SU-DHL-6 (cell line): ENCODE measurements around the gene TNFAIP8.

ENCODE experiments used
- H2AFZ ChIP-seq: fragments of 200-600 bp; sonication (generic); 2 replicates; pipeline ENCODE4 v1.6.1; 2014; ENCODE audit warnings: low read depth, mild to moderate bottlenecking, moderate library complexity, mixed read lengths, antibody characterized with exemption, low read length; ENCODE audit not compliant: severe bottlenecking
- H3F3A ChIP-seq: fragments of 200-600 bp; shearing (Covaris generic); 2 replicates; pipeline ENCODE4 v1.6.0; 2016; ENCODE audit warnings: antibody characterized with exemption, mild to moderate bottlenecking; ENCODE audit not compliant: insufficient read depth
- H3K27ac ChIP-seq: fragments of 200-600 bp; sonication (generic); 2 replicates; pipeline ENCODE4 v1.5.1; 2016; ENCODE audit warnings: low read depth, mild to moderate bottlenecking, low read length, moderate library complexity, mixed read lengths
- H3K27me3 ChIP-seq: fragments of 200-600 bp; sonication (generic), shearing (Covaris generic); 2 replicates; pipeline ENCODE4 v1.6.0; 2014; ENCODE audit warnings: mild to moderate bottlenecking, low read length
- H3K36me3 ChIP-seq: fragments of 200-600 bp; sonication (generic); 2 replicates; pipeline ENCODE4 v1.6.1; 2014; ENCODE audit warnings: mild to moderate bottlenecking, low read length, mixed read lengths
- H3K4me2 ChIP-seq: fragments of 300-600, 200-600 bp; shearing (Covaris generic), sonication (generic); 2 replicates; pipeline ENCODE4 v1.6.0; 2014; ENCODE audit warnings: low read length, low read depth, mild to moderate bottlenecking; ENCODE audit not compliant: poor library complexity, severe bottlenecking
- H3K4me3 ChIP-seq: fragments of 200-600 bp; sonication (generic); 2 replicates; pipeline ENCODE4 v1.5.1; 2014; ENCODE audit warnings: antibody characterized with exemption, low read length, mild to moderate bottlenecking, mixed read lengths; ENCODE audit not compliant: insufficient read depth, poor library complexity, severe bottlenecking
- H3K79me2 ChIP-seq: fragments of 200-600 bp; sonication (generic); 2 replicates; pipeline ENCODE4 v1.6.1; 2014; ENCODE audit warnings: mild to moderate bottlenecking, low read length, moderate library complexity; ENCODE audit not compliant: insufficient read depth
- H3K9ac ChIP-seq: fragments of 200-600 bp; sonication (generic); 2 replicates; pipeline ENCODE4 v1.7.0; 2014; ENCODE audit warnings: mild to moderate bottlenecking, low read length
- H3K9me2 ChIP-seq: fragments of 200-600 bp; sonication (generic); replicated peaks from 2 replicates; pipeline ENCODE4 v1.6.1; 2014; ENCODE audit warnings: low read length; ENCODE audit not compliant: insufficient read depth
- H3K9me3 ChIP-seq: fragments of 200-600 bp; sonication (generic); 2 replicates; pipeline ENCODE4 v1.6.1; 2014; ENCODE audit warnings: low read length, mixed read lengths; ENCODE audit not compliant: insufficient read depth
- H4K20me1 ChIP-seq: fragments of 200-600 bp; sonication (generic); 2 replicates; pipeline ENCODE4 v1.6.1; 2014; ENCODE audit warnings: low read depth, mild to moderate bottlenecking, antibody characterized with exemption, low read length, moderate library complexity, mixed read lengths
- EZH2phosphoT487 ChIP-seq: fragments of 200-600 bp; sonication (generic), shearing (Covaris generic); conservative IDR thresholded peaks from 2 replicates; pipeline ENCODE4 v1.6.1; 2018; ENCODE audit warnings: mild to moderate bottlenecking, antibody characterized with exemption, low read length, moderate library complexity, mixed read lengths
- TF ChIP-seq, protein P1 (sequence below): fragments of 200-600 bp; sonication (generic); IDR thresholded peaks from one replicate; pipeline ENCODE4 v1.5.1; 2017; ENCODE audit warnings: antibody characterized with exemption, mild to moderate bottlenecking, low read length, moderate library complexity; ENCODE audit not compliant: insufficient read depth, poor library complexity, severe bottlenecking

TNFAIP8 gene

DNA sequence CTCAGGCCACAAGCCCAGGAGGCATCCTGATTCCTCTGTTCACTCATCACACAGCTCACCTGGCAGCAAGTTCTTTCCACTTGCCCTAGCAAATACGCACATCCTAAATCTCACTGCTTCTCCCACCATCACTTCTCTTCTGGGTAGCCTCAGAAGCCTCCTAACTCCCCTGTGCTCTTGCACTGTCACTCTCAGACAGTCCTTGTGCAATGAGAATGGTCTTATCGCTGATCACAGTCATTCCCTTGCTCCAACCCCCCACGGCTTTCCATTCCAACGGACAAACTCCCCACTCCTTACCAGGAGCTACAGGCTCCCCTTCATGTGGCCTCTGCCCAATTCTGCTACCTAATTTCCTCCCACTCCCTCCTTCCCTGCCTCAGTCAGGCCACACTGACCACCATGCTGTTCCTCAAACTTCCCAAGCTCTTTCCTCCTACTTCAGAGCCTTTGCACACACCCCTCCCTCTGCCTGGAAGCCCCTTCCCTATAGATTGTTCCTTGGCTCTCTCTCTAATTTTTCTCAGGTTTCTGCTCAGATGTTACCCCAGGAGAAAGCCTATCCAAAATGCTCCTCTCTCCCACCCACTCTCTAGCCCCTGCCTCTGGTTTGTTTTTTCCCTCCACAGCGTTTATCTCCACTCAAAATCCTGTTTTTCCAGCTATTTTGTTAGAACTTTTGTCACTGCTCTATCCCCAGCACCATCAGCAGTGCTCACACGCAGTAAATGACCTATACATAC, 34.1 kb upstream of the TNFAIP8 start:
- TF ChIP-seq, protein P1, sequence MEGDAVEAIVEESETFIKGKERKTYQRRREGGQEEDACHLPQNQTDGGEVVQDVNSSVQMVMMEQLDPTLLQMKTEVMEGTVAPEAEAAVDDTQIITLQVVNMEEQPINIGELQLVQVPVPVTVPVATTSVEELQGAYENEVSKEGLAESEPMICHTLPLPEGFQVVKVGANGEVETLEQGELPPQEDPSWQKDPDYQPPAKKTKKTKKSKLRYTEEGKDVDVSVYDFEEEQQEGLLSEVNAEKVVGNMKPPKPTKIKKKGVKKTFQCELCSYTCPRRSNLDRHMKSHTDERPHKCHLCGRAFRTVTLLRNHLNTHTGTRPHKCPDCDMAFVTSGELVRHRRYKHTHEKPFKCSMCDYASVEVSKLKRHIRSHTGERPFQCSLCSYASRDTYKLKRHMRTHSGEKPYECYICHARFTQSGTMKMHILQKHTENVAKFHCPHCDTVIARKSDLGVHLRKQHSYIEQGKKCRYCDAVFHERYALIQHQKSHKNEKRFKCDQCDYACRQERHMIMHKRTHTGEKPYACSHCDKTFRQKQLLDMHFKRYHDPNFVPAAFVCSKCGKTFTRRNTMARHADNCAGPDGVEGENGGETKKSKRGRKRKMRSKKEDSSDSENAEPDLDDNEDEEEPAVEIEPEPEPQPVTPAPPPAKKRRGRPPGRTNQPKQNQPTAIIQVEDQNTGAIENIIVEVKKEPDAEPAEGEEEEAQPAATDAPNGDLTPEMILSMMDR, result no peak
- H3K79me2 ChIP-seq, result peaks cover 90% of the 10 kb centered on the region

DNA sequence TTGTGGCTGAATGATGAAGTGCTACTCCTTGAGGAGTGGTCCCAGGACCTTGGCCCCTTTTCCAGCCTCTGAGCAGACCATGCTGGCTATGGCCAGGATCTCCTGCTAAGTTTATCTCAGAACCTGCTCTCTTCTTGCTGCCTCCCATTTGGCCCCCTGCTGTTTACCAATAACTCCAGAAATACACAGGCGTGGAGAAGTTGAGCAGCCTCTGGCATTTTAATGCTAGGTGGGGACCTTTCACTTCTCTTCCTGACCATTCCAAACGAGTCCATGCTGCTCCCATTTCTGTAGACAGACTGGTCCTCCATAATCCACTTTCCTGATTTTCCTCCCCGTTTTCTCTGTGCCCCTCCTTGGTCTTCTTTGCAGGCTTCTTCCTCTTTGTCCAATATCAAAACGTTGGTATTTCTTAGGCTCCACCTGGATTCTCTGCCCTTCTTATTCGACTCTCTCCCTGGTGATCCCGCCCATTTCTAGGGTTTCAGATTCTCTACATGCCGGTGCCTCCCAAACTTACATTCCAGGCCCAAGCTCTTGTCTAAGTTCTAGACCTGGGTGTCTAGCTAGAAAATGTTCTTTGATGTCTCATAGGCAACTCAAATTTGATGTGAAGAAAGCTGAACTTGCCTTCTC, 33.4 kb upstream of the TNFAIP8 start:
- Histone ChIP-seq H3K79me2 (peaks cover 91% of the 10 kb centered on the region), H4K20me1 (0 out of 2 replicates have a peak, but pooled peaks cover 3% of the 10 kb centered on the region), H3K36me3 (no peaks in the 10 kb centered on the region), H3K9me2 (no peaks in the 10 kb centered on the region), H2AFZ (no peak overlapping the region), H3K9me3 (no peaks in the 10 kb centered on the region), H3K27me3 (no peaks in the 10 kb centered on the region), H3F3A (no peaks in the 10 kb centered on the region), H3K27ac (no peak overlapping the region), H3K9ac (no peak overlapping the region), H3K4me3 (no peak overlapping the region), H3K4me2 (no peak overlapping the region)
- TF ChIP-seq EZH2phosphoT487, result no peak
- TF ChIP-seq, protein P1, result no peak

More for the DNA sequence above, 34.1 kb upstream of the TNFAIP8 start:
- H3K9ac ChIP-seq, result no peak overlapping the region
- no peak overlapping the region for H2AFZ ChIP-seq
- no peak overlapping the region for H3K4me2 ChIP-seq
- no peaks in the 10 kb centered on the region for H3K9me2 ChIP-seq
- no peaks in the 10 kb centered on the region for H3K36me3 ChIP-seq
- H3K27ac ChIP-seq, result no peak overlapping the region
- no peaks in the 10 kb centered on the region for H3F3A ChIP-seq
- 0 out of 2 replicates have a peak, but pooled peaks cover 3% of the 10 kb centered on the region for H4K20me1 ChIP-seq
- no peaks in the 10 kb centered on the region for H3K27me3 ChIP-seq
- H3K9me3 ChIP-seq, result no peaks in the 10 kb centered on the region
- no peak overlapping the region for H3K4me3 ChIP-seq

DNA sequence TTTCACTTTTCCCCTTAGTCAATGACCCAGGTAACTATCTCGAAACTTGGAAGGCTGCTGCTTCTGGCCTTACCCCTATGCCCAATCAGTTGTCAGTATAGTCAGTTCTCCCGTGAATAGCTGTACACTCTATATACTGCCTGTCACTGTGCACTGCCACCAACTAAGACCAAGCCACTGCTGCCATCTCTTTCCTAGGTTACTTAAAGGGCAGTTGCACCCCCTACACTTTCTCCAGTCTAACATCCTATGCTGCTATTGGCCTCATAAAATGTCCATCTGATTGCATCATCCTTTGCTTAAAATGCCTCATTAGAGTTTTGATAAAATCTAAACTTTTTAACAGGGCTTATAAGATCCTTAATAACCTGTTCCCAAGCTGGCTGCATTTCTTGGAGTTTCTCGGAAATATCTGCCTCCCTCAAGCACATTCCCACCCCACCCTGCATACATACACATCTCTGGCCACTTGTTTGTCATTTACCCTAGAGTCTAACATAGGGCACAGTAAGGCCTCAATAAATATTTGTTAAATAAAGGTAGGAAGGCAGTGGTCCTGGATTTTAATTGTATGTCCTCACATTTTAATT, 32.8 kb upstream of the TNFAIP8 start:
- Histone ChIP-seq H3F3A (no peaks in the 10 kb centered on the region), H3K9ac (no peak overlapping the region), H3K27me3 (no peaks in the 10 kb centered on the region), H3K9me2 (no peaks in the 10 kb centered on the region), H3K36me3 (no peaks in the 10 kb centered on the region), H3K4me3 (no peak overlapping the region), H3K27ac (no peak overlapping the region), H3K79me2 (peaks cover 87% of the 10 kb centered on the region), H3K4me2 (no peak overlapping the region), H3K9me3 (no peaks in the 10 kb centered on the region), H2AFZ (no peak overlapping the region), H4K20me1 (0 out of 2 replicates have a peak, but pooled peaks cover 3% of the 10 kb centered on the region)
- no peak for TF ChIP-seq EZH2phosphoT487
- TF ChIP-seq, protein P1, result no peak
